GM19324 (cell line): ENCODE data around the gene ZDBF2.
"Not testable (repeated sequence)": the region's sequence is repeated elsewhere in the genome, so short reads cannot be mapped to it uniquely, and the experiment has no call there.

Experiments
- ATAC-seq: cut with Tn5 transposase; IDR thresholded peaks from one replicate; pipeline ENCODE4 v1.9.1; 2021; ENCODE audit warnings: mild to moderate bottlenecking, moderate library complexity; ENCODE audit not compliant: unreplicated experiment, low FRiP score

ZDBF2 gene

GRCh38 chr2:206274434-206275311 is at the start of gene ZDBF2:
Gene ZDBF2 (plus strand): TSS chr2:206274663. CDS start chr2:206281850, 7,187 bp downstream.
- peak; percentile 83 for ATAC-seq

DNA sequence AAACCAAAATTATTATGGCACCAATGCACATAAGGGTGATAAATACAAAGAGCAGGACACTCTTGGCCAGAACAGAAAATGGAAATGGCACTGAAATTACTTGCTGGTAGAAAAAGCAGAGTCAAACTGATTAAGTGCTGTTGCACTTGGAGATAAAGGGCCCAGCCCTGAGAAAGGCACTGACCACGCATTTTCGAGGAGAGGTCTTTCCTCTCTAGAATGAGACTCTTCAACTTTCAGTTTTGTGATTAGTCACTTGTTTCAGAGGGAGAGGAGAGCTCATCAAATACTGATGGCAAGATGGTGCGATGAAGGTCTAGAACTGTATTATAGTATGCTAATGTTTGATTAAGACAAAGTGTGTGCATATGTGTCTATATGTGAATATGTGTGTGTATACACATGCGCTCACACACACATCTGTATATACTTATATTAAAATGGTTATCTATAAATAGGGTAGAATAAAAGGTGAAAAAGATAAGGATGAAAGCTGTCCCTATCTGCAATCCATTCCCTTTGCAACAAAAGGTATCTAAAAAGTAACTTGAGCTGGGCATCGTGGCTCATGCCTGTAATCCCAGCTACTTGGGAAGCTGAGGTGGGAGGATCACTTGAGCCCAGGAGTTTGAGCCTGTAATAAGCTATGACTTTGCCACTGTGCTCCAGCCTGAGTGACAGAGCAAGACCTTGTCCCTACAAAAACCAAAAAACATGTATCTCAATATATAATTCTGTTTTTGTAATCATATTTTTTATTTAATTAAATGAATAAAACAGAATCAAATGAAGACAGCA is 48.8 kb upstream of the ZDBF2 start:
- peak; percentile 65 for ATAC-seq

DNA sequence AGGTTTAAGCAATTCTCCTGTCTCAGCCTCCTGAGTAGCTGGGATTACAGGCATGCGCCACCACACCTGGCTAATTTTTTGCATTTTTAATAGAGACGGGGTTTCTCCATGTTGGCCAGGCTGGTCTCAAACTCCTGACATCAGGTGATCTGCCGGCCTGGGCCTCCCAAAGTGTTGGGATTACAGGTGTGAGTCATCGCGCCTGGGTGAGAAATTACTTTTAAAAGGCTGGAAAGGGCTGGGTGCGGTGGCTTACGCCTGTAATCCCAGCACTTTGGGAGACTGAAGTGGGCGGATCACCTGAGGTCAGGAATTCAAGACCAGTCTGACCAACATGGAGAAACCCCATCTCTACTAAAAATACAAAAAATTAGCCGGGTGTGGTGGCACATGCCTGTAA is 45.8 kb upstream of the ZDBF2 start:
- not testable (repeated sequence) for ATAC-seq

DNA sequence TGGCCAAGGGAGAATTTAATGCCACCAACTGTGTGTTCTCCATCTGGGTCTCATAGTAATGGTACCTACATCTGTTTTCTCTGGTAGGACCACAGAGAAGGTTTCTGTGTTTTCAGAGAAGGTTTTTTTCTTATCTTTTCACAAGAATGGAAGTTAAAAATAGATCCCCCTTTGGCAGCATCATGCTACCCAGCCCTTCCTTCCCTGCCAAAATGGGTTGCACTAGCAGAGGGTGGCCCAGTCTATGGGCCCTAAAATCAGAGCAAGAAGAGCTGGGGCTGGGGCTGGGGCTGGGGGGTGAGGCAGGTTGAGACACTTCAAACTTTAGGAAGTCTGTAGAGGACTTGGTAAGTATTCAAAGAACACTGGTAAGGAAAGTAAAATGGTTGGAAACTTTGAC is 44.8 kb upstream of the ZDBF2 start:
- ATAC-seq, result no peak

DNA sequence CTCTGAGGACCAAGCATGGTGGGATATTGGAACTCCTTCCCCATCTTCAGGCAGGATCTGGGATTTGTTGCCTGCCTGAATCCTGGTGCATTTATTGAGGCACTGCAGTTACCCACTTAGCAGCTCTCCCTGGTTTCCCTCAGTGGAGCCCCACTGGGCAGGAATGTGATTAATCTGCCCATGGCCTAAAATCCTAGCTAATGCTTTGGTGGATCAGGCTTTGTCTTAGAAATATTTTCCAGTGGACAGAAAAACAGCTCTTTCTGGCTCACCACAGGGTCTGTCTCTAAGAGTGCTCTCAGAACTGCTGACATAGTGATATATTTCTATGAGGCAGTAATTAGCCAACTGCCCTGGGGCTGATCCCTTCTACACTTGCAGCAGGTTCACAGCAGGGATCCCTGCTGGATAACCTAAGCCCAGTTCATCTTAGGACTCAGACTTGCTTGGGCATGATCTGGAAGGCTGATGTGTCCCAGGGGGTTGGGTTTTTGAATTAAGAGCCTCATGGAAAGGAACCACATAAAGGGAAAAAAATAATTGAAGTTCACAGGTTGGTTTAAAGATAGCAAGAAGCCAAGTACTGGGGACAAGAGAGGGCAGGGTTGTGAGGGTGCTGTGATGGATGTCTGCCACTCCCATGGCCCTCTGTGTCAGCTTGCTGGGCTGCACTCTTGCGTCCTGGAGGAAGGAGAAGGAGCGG is 44.3 kb upstream of the ZDBF2 start:
- ATAC-seq, result no peak

DNA sequence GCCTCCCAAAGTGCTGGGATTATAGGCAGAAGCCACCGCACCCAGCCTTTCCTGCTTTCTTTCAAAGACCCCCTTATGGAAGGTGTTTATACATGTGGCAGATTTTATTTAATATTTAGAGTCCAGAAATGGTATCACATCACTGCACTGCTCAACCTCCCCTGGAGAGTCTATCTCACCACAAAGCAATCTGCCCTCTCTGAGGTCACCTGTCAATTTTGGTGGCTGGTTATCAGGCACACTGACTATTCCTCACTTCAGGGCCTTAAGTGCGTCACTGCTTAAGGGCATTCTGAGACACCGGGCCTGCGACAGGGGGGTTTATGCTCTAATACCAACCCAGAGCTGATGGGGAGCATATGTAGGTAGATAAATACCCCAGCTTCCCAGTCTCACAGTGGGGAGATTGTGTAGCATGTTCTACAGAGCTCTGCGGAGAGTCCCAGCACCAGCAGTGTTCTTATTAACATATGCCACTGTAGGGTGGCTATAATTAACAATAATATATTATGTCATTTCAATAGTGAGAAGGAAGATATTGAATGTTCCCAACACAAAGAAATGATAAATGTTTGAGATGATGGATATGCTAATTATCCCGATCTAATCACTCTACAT is 42.7 kb upstream of the ZDBF2 start:
- ATAC-seq, result no peak

GRCh38 chr2:206232287-206233035 is 42.0 kb upstream of the ZDBF2 start:
- ATAC-seq, result no peak

DNA sequence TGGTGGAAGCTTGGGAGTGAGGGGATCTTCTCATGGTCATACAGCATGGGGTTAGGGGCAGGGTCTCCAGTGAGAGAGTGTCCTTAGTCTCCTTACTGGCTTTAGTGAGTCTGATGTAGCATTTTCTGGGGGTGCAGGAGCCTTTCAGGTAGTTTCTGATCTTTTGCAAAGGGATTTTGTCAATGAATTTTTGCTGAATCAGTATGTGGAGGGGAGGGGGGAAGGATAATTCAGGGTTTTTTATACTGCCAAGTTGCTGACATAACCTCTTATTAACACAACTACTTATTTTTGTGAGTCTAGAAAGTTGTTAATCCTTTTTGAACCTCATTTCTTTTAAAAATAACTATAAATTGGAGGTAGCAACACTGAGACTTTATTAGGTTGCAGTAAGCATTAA is 35.3 kb upstream of the ZDBF2 start:
- no peak for ATAC-seq

DNA sequence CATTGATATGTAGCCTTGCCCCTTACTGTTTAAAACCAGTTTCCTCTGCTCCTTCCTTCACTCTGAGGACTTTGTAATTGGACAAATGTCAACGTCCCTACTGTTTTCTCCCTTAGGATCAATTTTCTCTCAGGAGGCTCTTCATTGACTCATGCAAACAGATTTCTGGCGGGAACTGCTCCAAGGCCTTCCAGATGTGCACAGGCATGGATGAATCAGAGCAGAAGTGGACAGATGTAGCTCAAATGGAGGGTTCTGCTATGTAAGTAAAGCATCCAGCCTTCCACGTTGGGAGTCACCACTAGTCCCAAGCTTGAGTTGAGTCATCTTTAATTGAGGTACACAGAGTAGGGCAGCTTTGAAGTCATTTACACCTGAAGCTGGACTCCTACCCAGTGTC is 34.1 kb upstream of the ZDBF2 start:
- ATAC-seq, result no peak

- ATAC-seq, result no peak
These were observed 32.7 kb upstream of the ZDBF2 start for GRCh38 chr2:206241736-206242135.

DNA sequence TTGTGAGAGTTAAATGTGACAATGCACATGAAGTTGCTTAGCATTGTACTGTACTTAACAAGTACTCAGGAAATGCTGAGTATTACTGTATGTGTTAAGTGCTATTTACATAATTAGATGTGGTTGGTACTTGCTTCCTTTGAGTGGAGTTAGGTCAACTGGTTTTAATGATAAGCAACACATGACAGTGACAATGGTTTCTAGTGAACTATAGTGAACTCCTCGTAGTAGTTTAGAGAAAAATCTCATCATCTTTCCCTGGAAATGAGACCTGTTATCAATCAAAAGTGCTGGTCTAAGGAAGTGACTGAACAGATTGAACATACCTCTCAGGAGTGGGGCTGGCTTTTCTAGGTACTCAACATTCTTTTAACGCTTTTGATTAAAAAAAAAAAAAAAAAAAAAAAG is 29.2 kb upstream of the ZDBF2 start:
- ATAC-seq, result no peak

GRCh38 chr2:206250041-206250897 is 24.2 kb upstream of the ZDBF2 start:
- ATAC-seq, result no peak

DNA sequence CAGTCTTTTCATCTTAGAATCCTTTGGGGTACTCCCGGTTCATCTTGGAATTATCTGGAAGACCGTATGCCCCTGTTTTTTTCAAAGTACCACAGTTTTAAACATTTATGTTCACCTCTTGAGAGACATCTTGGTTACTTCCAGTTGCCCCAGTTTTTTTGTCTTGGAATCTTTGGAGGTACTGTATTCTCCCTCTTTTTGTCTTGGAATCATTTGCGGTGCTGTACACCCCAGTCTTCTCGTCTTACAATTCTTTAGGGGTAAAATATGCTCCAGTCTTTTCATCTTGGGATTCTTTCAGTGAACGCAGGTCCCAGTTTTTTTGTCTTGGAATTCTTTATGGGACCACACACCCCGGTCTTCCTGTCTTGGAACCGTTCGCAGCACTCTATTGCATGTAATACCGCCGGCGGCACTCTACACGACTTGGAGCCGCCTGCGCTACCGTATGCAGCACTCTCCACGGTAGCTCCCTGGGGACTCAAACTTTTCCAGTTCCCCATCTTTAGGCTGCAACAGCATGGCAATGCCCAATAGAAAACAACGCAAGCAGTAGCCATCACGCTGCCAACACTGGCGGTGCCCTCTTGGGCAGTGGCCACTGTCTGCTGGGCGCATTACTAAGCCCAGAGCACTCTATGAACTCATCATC is 21.2 kb upstream of the ZDBF2 start:
- ATAC-seq, result no peak

- no peak for ATAC-seq
These were observed 20.7 kb upstream of the ZDBF2 start for GRCh38 chr2:206253777-206254166.

DNA sequence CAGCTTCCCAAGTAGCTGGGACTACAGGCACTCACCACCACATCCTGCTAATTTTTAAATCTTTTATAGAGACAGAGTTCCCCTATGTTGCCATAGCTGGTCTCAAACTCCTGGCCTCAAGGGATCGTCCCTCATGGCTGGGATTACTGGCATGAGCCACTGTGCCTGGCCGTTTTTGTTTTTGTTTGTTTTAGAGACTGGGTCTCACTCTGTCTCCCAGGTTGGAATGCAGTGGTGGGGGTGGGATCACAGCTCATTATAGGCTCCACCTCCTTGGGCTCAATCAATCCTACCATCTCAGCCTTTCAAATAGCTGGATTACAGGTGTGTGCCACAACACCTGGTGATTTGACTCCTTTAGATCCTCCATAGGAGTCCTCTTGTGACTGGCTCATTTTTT is 19.5 kb upstream of the ZDBF2 start:
- ATAC-seq, result no peak

DNA sequence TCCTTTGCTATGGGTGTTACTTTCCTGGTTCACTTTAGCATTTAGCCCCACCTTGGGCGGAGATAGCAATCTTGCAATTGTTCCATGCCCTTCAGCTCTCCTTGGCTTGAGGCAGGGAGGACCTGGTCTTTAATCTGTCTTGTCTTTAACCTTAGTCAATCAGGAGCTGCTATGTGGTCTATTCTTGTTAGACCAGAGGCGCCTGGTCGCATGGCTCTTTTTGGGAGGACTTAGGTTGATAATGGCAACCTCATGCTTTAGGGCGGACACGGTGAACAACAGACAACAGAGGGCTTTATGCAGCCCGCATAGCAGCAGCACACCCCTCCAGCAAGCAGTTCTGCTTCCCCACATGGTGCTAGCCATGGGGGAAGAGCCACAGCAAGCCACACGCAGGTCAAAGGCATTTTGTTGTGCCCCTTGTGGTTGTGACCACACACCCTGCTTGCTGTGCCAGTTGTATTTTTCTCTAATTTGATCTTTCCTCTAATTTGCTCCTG is 17.7 kb upstream of the ZDBF2 start:
- no peak for ATAC-seq

DNA sequence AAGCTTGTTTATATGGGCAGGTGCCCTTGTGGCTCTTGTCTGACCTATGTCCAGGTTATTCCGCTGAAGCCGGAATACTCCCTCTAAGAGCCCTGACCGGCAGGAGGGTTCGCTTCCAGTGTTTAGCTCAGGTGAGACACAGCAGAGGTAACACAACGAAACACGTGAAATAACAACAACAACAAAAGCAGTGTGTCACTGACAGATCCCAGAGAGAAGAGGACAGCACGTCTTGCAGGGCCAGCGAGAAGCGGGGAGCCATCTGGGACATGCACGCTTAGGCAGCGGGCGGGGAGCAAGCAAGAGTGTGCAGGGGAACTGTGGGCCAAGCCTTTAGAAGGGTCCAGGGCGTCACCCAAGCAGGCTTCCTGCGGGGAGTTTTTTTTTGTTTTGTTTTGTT is 17.1 kb upstream of the ZDBF2 start:
- ATAC-seq, result no peak

DNA sequence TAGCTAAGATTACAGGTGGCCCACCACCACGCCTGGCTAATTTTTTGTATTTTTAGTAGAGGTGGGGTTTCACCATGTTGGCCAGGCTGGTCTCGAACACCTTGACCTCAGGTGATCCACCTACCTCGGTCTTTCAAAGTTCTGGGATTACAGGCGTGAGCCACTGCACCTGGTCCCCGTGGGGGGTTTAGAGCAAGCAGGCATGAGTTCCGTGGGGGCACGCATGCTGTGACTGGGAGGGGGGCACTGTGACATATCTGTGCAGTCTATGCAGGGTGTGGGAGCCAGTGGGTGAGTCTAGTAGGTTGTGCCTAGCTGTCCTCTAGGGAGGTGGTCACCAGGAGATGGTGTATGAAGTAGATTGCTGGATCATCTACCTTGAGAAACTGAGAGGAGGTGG is 16.6 kb upstream of the ZDBF2 start:
- ATAC-seq, result no peak
